HUES48 (cell line): ENCODE data around the gene DAB1.

Experiments
- H3K27ac ChIP-seq: one replicate; pipeline ENCODE4 v1.7.0; 2013; ENCODE audit warnings: low read depth, low read length, inconsistent platforms
- H3K27me3 ChIP-seq: 2 replicates; pipeline ENCODE4 v1.6.1; 2013; ENCODE audit warnings: mild to moderate bottlenecking, low read length; ENCODE audit not compliant: control insufficient read depth, insufficient read depth
- H3K36me3 ChIP-seq: 2 replicates; pipeline ENCODE4 v1.6.1; 2013; ENCODE audit warnings: low read length; ENCODE audit not compliant: control insufficient read depth, insufficient read depth
- H3K4me1 ChIP-seq: 2 replicates; pipeline ENCODE4 v1.6.1; 2013; ENCODE audit warnings: mild to moderate bottlenecking, low read length; ENCODE audit not compliant: control insufficient read depth, insufficient read depth
- H3K4me3 ChIP-seq: 2 replicates; pipeline ENCODE4 v1.5.1; 2013; ENCODE audit warnings: mild to moderate bottlenecking, low read depth, low read length
- H3K9ac ChIP-seq: 2 replicates; pipeline ENCODE4 v1.6.1; 2013; ENCODE audit warnings: mild to moderate bottlenecking, low read depth, low read length, moderate library complexity
- H3K9me3 ChIP-seq: 2 replicates; pipeline ENCODE4 v1.6.1; 2013; ENCODE audit warnings: low read length; ENCODE audit not compliant: control insufficient read depth, insufficient read depth

DAB1 gene

GRCh38 chr1:57321776-57322175 lies 102.1 kb downstream of the DAB1 start:
- H3K4me3 ChIP-seq = no peak overlapping the region
- H3K27me3 ChIP-seq = no peaks in the 10 kb centered on the region
- H3K9me3 ChIP-seq = no peaks in the 10 kb centered on the region
- no peak overlapping the region for H3K9ac ChIP-seq
- H3K27ac ChIP-seq = no peak overlapping the region
- no peaks in the 10 kb centered on the region for H3K36me3 ChIP-seq
- H3K4me1 ChIP-seq = no peaks in the 10 kb centered on the region

- Histone ChIP-seq H3K9me3 (no peaks in the 10 kb centered on the region), H3K27me3 (no peaks in the 10 kb centered on the region), H3K27ac (no peak overlapping the region), H3K36me3 (no peaks in the 10 kb centered on the region), H3K9ac (no peak overlapping the region), H3K4me3 (no peak overlapping the region), H3K4me1 (no peaks in the 10 kb centered on the region)
These were observed 104.1 kb downstream of the DAB1 start for GRCh38 chr1:57319791-57320190.

GRCh38 chr1:57319165-57319564 lies 104.7 kb downstream of the DAB1 start:
- no peaks in the 10 kb centered on the region for H3K4me1 ChIP-seq
- no peak overlapping the region for H3K4me3 ChIP-seq
- no peaks in the 10 kb centered on the region for H3K36me3 ChIP-seq
- H3K9ac ChIP-seq = no peak overlapping the region
- H3K9me3 ChIP-seq = no peaks in the 10 kb centered on the region
- H3K27me3 ChIP-seq = no peaks in the 10 kb centered on the region
- H3K27ac ChIP-seq = no peak overlapping the region

GRCh38 chr1:57316861-57317260 lies 107.0 kb downstream of the DAB1 start:
- Histone ChIP-seq H3K4me3 (no peak overlapping the region), H3K9me3 (no peaks in the 10 kb centered on the region), H3K27ac (no peak overlapping the region), H3K4me1 (no peaks in the 10 kb centered on the region), H3K9ac (no peak overlapping the region), H3K27me3 (no peaks in the 10 kb centered on the region), H3K36me3 (no peaks in the 10 kb centered on the region)

GRCh38 chr1:57316291-57316690 lies 107.6 kb downstream of the DAB1 start:
- H3K36me3 ChIP-seq = no peaks in the 10 kb centered on the region

GRCh38 chr1:57312869-57313268 lies 111.0 kb downstream of the DAB1 start:
- no peaks in the 10 kb centered on the region for H3K4me1 ChIP-seq
- H3K36me3 ChIP-seq = no peaks in the 10 kb centered on the region
- no peak overlapping the region for H3K9ac ChIP-seq
- no peaks in the 10 kb centered on the region for H3K27me3 ChIP-seq
- H3K4me3 ChIP-seq = no peak overlapping the region
- H3K27ac ChIP-seq = no peak overlapping the region
- no peaks in the 10 kb centered on the region for H3K9me3 ChIP-seq

More at GRCh38 chr1:57316291-57316690, 107.6 kb downstream of the DAB1 start:
- Histone ChIP-seq H3K9ac (no peak overlapping the region), H3K4me3 (no peak overlapping the region), H3K9me3 (no peaks in the 10 kb centered on the region), H3K27ac (no peak overlapping the region), H3K4me1 (no peaks in the 10 kb centered on the region), H3K27me3 (no peaks in the 10 kb centered on the region)

GRCh38 chr1:57311411-57311810 lies 112.4 kb downstream of the DAB1 start:
- no peaks in the 10 kb centered on the region for H3K36me3 ChIP-seq
- no peaks in the 10 kb centered on the region for H3K27me3 ChIP-seq

GRCh38 chr1:57311006-57311405 lies 112.9 kb downstream of the DAB1 start:
- Histone ChIP-seq H3K4me1 (no peaks in the 10 kb centered on the region), H3K9ac (no peak overlapping the region), H3K36me3 (no peaks in the 10 kb centered on the region), H3K27ac (no peak overlapping the region), H3K4me3 (no peak overlapping the region), H3K27me3 (no peaks in the 10 kb centered on the region), H3K9me3 (no peaks in the 10 kb centered on the region)

More at GRCh38 chr1:57311411-57311810, 112.4 kb downstream of the DAB1 start:
- Histone ChIP-seq H3K9me3 (no peaks in the 10 kb centered on the region), H3K9ac (no peak overlapping the region), H3K4me1 (no peaks in the 10 kb centered on the region), H3K4me3 (no peak overlapping the region), H3K27ac (no peak overlapping the region)

- no peak overlapping the region for H3K27ac ChIP-seq
- no peaks in the 10 kb centered on the region for H3K36me3 ChIP-seq
- no peak overlapping the region for H3K4me3 ChIP-seq
- no peaks in the 10 kb centered on the region for H3K4me1 ChIP-seq
- H3K27me3 ChIP-seq = no peaks in the 10 kb centered on the region
- no peak overlapping the region for H3K9ac ChIP-seq
- no peaks in the 10 kb centered on the region for H3K9me3 ChIP-seq
These were observed 114.2 kb downstream of the DAB1 start for GRCh38 chr1:57309630-57310029.

- Histone ChIP-seq H3K27me3 (no peaks in the 10 kb centered on the region), H3K9ac (no peak overlapping the region), H3K4me3 (no peak overlapping the region), H3K9me3 (no peaks in the 10 kb centered on the region), H3K27ac (no peak overlapping the region), H3K36me3 (no peaks in the 10 kb centered on the region), H3K4me1 (peaks cover 11% of the 10 kb centered on the region; the same call in 1 of the 2 replicates)
These were observed 116.3 kb downstream of the DAB1 start for GRCh38 chr1:57307392-57308170.

- Histone ChIP-seq H3K9ac (no peak overlapping the region), H3K27me3 (no peaks in the 10 kb centered on the region), H3K9me3 (no peaks in the 10 kb centered on the region), H3K27ac (no peak overlapping the region), H3K4me3 (no peak overlapping the region), H3K4me1 (peaks cover 11% of the 10 kb centered on the region; the same call in 1 of the 2 replicates), H3K36me3 (no peaks in the 10 kb centered on the region)
These were observed 119.3 kb downstream of the DAB1 start for GRCh38 chr1:57304591-57304990.
